Thoracic aorta (tissue), 2 donors: ENCODE results near the gene ST3GAL5. TPM values are rescaled to one million over a fixed set of nuclear protein-coding genes. Genes with fewer than 3 reads are reported as not detected.

Experiments used
- ATAC-seq: fragments of 150-250 bp; one replicate; pipeline ENCODE4 v1.8.0; 2017; ENCODE audit warnings: low read depth; ENCODE audit not compliant: insufficient number of reproducible peaks, low FRiP score
- DNase-seq: peaks from one replicate; pipeline ENCODE4 v3.0.0-alpha.2; 2020; ENCODE audit warnings: low spot score
- H3K27ac ChIP-seq, 2 donors: fragments of 200-600 bp; sonication (generic); 1 replicate in 1 of 2; 2 replicates in 1 of 2; pipeline ENCODE4 v1.5.1; 2016; ENCODE audit warnings: mild to moderate bottlenecking in 2 of 2, moderate library complexity in 2 of 2
- H3K27me3 ChIP-seq: fragments of 200-600 bp; sonication (generic); replicated peaks from 2 replicates; pipeline ENCODE4 v1.6.0; 2016; ENCODE audit warnings: mild to moderate bottlenecking; ENCODE audit not compliant: insufficient read depth
- H3K36me3 ChIP-seq: fragments of 200-600 bp; sonication (generic); one replicate; pipeline ENCODE4 v1.5.1; 2016
- H3K4me1 ChIP-seq, 2 donors: fragments of 200-600 bp; sonication (generic); 1 replicate in 1 of 2; 2 replicates in 1 of 2; pipeline versions ENCODE4 v1.5.1 to v1.6.0; 2016; ENCODE audit warnings: low read depth in 2 of 2, mild to moderate bottlenecking in 1 of 2; ENCODE audit not compliant: control insufficient read depth in 1 of 2
- H3K4me3 ChIP-seq: fragments of 200-600 bp; sonication (generic); 2 replicates; pipeline ENCODE4 v1.5.1; 2016; ENCODE audit warnings: mild to moderate bottlenecking
- H3K9me3 ChIP-seq: fragments of 200-600 bp; sonication (generic); 2 replicates; pipeline ENCODE4 v1.5.1; 2016
- total RNA-seq, 2 donors: library from RNA; depleted of rRNA; stranded (reverse); fragments of >200 nt; gene quantifications; one replicate each; pipeline versions ENCODE4 v1.1.0 to v1.2.3, GENCODE V29; 2016
- TF ChIP-seq, protein P1 (sequence below): fragments of 200-600 bp; sonication (generic); IDR thresholded peaks from one replicate; pipeline ENCODE4 v1.5.1; 2019; ENCODE audit warnings: antibody characterized with exemption

ST3GAL5 gene
- total RNA-seq, 2 donors from 2014 or later, result 11.9 to 32.7 TPM

DNA sequence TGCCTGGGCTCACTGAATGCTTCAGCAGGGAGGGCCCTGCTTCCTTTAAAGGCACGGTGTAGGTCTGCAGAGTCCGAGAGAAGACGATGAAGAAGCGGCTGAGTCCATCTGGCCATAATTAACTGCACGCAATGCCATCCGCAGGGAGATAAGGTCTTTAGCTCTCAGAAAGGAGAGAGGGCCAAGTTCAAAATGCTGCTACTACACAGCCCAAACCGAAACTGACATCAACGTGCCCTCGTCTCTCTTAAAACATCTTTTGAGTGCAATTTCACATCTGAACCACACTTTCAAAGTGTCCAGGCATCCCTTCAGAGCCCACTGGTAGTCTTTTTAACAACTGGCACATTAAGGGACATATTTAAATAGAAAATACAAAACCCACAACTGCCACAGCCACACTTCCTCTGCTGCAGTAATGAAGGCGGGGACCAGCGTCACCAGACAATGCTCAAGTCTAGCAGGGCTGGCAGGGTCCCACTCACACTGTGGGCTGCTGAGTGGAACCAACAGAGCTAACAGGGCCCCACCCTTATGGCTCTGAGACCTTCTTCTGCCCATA, 35.8 kb downstream of the ST3GAL5 start:
- H3K4me1 ChIP-seq, result peaks cover 2 to 15% of the 10 kb centered on the region in 2 donors
- TF ChIP-seq, protein P1, sequence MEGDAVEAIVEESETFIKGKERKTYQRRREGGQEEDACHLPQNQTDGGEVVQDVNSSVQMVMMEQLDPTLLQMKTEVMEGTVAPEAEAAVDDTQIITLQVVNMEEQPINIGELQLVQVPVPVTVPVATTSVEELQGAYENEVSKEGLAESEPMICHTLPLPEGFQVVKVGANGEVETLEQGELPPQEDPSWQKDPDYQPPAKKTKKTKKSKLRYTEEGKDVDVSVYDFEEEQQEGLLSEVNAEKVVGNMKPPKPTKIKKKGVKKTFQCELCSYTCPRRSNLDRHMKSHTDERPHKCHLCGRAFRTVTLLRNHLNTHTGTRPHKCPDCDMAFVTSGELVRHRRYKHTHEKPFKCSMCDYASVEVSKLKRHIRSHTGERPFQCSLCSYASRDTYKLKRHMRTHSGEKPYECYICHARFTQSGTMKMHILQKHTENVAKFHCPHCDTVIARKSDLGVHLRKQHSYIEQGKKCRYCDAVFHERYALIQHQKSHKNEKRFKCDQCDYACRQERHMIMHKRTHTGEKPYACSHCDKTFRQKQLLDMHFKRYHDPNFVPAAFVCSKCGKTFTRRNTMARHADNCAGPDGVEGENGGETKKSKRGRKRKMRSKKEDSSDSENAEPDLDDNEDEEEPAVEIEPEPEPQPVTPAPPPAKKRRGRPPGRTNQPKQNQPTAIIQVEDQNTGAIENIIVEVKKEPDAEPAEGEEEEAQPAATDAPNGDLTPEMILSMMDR, result no peak
- H3K27me3 ChIP-seq, result no peaks in the 10 kb centered on the region
- H3K4me3 ChIP-seq, result no peak overlapping the region
- H3K36me3 ChIP-seq, result peaks cover 10% of the 10 kb centered on the region
- no peaks in the 10 kb centered on the region for H3K9me3 ChIP-seq
- ATAC-seq (no peak), DNase-seq (no peak)
- H3K27ac ChIP-seq, result no peak overlapping the region

DNA sequence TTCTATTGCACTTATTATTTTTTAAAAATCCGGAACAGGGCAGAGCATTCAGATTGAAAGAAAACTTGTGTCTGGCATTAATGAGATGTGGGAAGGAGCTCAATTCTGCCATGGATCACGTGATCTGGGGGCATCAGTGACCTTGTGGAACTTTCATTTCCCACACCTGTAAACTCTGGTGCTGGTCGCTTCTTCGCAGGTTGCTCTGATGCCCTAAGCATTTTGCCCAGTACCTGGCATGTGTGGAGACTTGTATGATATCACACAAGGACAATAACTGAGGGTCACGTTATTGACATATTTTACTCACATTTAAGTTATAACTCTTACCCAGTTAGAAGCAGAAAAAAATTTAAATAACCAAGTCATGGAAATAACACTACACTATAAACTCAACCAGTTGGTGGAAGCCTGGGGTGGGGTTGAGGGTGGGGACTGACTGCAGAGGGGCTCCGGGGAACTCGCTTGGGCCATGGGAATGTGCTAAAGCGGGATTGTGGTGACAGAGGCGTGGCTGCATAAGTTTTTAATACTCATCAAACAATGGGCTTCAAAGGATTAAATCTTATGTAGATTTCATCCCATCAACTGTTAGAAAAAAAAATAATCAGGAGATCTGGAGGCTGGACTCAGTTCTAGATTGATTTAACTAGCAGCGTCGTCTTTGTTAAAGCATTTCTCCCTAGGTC, 36.5 kb downstream of the ST3GAL5 start:
- no peak for DNase-seq
- Histone ChIP-seq H3K36me3 (peaks cover 7% of the 10 kb centered on the region), H3K4me3 (no peak overlapping the region), H3K27ac (no peak overlapping the region), H3K9me3 (no peaks in the 10 kb centered on the region), H3K4me1 (peaks cover 2 to 15% of the 10 kb centered on the region in 2 donors), H3K27me3 (no peaks in the 10 kb centered on the region)
- no peak for ATAC-seq
- TF ChIP-seq, protein P1, result no peak

DNA sequence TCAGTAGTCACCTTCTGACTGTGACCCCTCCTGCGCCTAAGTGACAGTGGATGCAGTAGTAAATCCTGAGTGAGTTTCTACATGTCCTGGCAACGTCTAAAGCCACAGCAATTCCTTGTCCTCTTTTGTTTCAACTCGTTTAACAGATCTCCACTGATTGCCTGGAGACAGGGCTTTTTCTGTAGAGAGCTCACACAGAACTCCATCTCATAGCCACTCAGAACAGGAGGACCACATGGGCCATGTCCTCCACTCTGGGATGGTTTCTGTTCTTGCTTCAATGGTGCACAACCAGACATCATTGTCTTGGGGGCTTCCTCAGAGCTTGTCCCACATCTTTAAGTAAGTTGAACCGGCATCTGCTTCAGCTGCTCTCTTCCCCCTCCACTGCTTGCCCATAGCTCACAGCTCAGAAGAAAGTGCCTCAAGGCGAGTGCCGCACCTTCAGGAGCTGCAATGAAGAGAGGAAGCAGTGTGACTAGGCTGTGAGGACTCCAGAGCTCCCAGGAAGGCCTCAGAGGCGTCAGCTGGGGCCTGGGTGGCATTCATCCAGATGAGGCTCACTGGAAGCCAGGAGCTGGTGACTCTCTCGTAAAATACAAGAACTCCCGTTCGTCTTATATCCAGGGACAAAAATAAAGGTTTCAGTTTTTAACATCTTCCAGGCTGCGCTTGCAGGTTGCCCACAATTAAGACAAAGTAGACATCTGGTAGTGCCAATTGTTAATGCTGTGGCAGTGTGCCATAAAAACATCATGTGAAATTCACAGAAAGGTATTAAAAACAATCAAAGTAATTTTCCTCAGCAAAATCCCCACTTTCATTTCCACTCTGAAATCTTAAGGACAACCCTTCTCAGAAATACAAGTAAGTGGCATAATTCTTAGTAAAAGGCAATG, 37.3 kb downstream of the ST3GAL5 start:
- H3K4me1 ChIP-seq, result peaks cover 2 to 15% of the 10 kb centered on the region in 2 donors
- no peak for ATAC-seq
- H3K27ac ChIP-seq, result peak overlapping the region in 1 of 2 donors; percentile 17
- DNase-seq, result no peak
- H3K9me3 ChIP-seq, result no peaks in the 10 kb centered on the region
- peaks cover 13% of the 10 kb centered on the region for H3K36me3 ChIP-seq
- TF ChIP-seq, protein P1, result no peak
- peak overlapping the region; percentile 8 for H3K4me3 ChIP-seq
- H3K27me3 ChIP-seq, result no peaks in the 10 kb centered on the region

DNA sequence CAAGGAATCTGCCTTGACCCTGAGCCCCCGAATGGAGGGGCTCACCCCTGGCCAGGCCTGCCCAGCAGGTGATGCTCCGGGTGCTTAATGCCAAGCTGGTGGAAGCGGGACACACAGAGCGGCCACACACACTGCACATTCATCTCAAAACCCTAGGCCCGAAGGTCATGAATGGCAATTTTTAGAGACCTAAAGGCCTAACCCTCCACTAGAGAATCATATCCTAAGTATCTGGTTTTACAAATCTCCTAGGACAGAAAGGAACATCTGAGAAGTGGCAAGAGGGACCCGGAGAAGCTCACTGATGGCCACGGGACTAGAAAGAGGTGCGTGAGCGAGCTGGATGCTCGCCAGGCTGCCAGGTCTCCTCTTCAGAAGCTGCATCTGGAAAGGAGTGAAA, 38.3 kb downstream of the ST3GAL5 start:
- Histone ChIP-seq H3K27me3 (no peaks in the 10 kb centered on the region), H3K4me1 (peaks cover 2 to 15% of the 10 kb centered on the region in 2 donors), H3K9me3 (no peaks in the 10 kb centered on the region), H3K27ac (no peak overlapping the region), H3K36me3 (peaks cover 13% of the 10 kb centered on the region), H3K4me3 (no peak overlapping the region)
- TF ChIP-seq, protein P1, result no peak
- ATAC-seq, result no peak
- no peak for DNase-seq

DNA sequence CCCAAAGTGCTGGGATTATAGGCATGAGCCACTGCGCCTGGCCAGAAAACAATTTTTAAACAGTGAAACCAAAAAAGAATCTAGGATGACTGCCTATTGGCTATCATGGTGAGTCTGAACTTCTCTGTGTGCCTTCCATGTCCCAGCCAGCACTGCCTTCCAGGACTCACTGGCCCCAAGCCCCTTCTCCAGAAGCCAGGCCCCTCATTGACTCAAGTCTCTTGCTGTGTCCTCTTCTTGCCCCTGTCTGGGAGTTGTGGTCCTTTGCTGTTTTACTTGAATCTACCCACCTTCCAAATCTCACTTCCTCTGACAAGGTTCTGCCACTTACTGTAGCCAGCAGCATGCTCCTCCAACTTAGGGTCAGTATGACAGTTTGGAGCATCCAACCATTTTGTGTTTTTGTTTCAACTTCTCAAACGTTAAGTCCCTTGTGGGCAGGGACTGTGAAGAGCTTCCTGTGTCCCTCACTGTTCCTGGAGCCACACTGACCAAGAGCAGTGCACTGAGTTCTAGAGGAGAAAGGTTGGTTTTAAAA, 41.7 kb downstream of the ST3GAL5 start:
- no peak overlapping the region for H3K4me3 ChIP-seq
- peaks cover 21% of the 10 kb centered on the region for H3K36me3 ChIP-seq
- ATAC-seq, result no peak
- no peaks in the 10 kb centered on the region for H3K27me3 ChIP-seq
- TF ChIP-seq, protein P1, result no peak
- no peak overlapping the region for H3K27ac ChIP-seq
- DNase-seq, result no peak
- peaks cover 0 to 11% of the 10 kb centered on the region in 2 donors for H3K4me1 ChIP-seq
- H3K9me3 ChIP-seq, result no peaks in the 10 kb centered on the region
